SK-N-SH (cell line): ENCODE results near the gene XRN2. TPM values are rescaled to one million over a fixed set of nuclear protein-coding genes. Genes with fewer than 3 reads are reported as not detected.

Experiments used
- CTCF ChIA-PET: fragments of 300-600, 350-600 bp; formaldehyde crosslinking; extraction: SDS; loops from one replicate; lab custom pipeline; 2021; lab: Yijun Ruan, JAX
- POLR2A ChIA-PET: fragments of 350-600 bp; sonication (Branson Sonifier 250); formaldehyde crosslinking; extraction: SDS; loops from one replicate; lab custom pipeline; 2020; ENCODE audit warnings: antibody characterized with exemption, inconsistent platforms; lab: Yijun Ruan, JAX
- DNase-seq: peaks from one replicate; pipeline ENCODE4 v3.0.0; 2012
- H2AFZ ChIP-seq: fragments of 200-600 bp; sonication (generic); 2 replicates; pipeline ENCODE4 v1.8.1; 2016; ENCODE audit warnings: antibody characterized with exemption, mild to moderate bottlenecking, low read depth
- H3F3A ChIP-seq: fragments of 200-600 bp; sonication (generic); replicated peaks from 2 replicates; pipeline ENCODE3; 2016; ENCODE audit warnings: antibody characterized with exemption, mild to moderate bottlenecking; ENCODE audit not compliant: insufficient read depth
- H3K27ac ChIP-seq, 2 experiments: fragments of 200-500 bp in 1 of 2; fragments of 200-600 bp in 1 of 2; sonication (Bioruptor generic) in 1 of 2; sonication (generic), shearing (Covaris generic) in 1 of 2; 2 replicates each; pipeline versions ENCODE4 v1.5.1 to v1.6.1; 2014 to 2016; ENCODE audit warnings: low read depth in 2 of 2, inconsistent platforms in 1 of 2, low read length in 1 of 2, mild to moderate bottlenecking in 1 of 2, mixed read lengths in 1 of 2
- H3K27me3 ChIP-seq: fragments of 200-600 bp; sonication (generic), shearing (Covaris generic); 2 replicates; pipeline ENCODE4 v1.6.1; 2016; ENCODE audit warnings: mixed run types; ENCODE audit not compliant: insufficient read depth
- H3K36me3 ChIP-seq, 2 experiments: fragments of 200-500 bp in 1 of 2; fragments of 200-600 bp in 1 of 2; sonication (Bioruptor generic) in 1 of 2; sonication (generic) in 1 of 2; replicated peaks in 1 of 2; 2 replicates each; pipeline versions ENCODE3 to v1.5.1; 2014 to 2016; ENCODE audit warnings: low read length in 1 of 2, mild to moderate bottlenecking in 1 of 2; ENCODE audit not compliant: insufficient read depth in 2 of 2, control insufficient read depth in 1 of 2
- H3K4me1 ChIP-seq, 2 experiments: fragments of 200-500 bp in 1 of 2; fragments of 200-600 bp in 1 of 2; sonication (Bioruptor generic) in 1 of 2; sonication (generic), shearing (Covaris generic) in 1 of 2; 2 replicates each; pipeline versions ENCODE4 v1.5.1 to v1.6.1; 2014 to 2016; ENCODE audit warnings: low read depth in 1 of 2, low read length in 1 of 2, mixed run types in 1 of 2; ENCODE audit not compliant: insufficient read depth in 2 of 2, control insufficient read depth in 1 of 2
- H3K4me2 ChIP-seq: fragments of 200-600 bp; sonication (generic), shearing (Covaris generic); 2 replicates; pipeline ENCODE4 v1.6.1; 2017; ENCODE audit warnings: mixed run types
- H3K4me3 ChIP-seq, 2 experiments: fragments of 200-500 bp in 1 of 2; fragments of 200-600 bp in 1 of 2; sonication (Bioruptor generic) in 1 of 2; sonication (generic), shearing (Covaris generic) in 1 of 2; 2 replicates each; pipeline versions ENCODE4 v1.5.1 to v1.8.1; 2014 to 2016; ENCODE audit warnings: low read depth in 2 of 2, inconsistent platforms in 1 of 2, low read length in 1 of 2, mild to moderate bottlenecking in 1 of 2, mixed read lengths in 1 of 2, moderate library complexity in 1 of 2
- H3K79me2 ChIP-seq: fragments of 200-600 bp; sonication (generic); 2 replicates; pipeline ENCODE4 v1.8.1; 2017; ENCODE audit warnings: mild to moderate bottlenecking; ENCODE audit not compliant: insufficient read depth
- H3K9ac ChIP-seq: fragments of 200-600 bp; sonication (generic); 2 replicates; pipeline ENCODE4 v1.6.1; 2017; ENCODE audit warnings: mixed run types
- H3K9me2 ChIP-seq: fragments of 200-600 bp; sonication (generic); 2 replicates; pipeline ENCODE4 v1.6.1; 2017; ENCODE audit warnings: mixed run types
- H3K9me3 ChIP-seq: fragments of 200-600 bp; sonication (generic); 2 replicates; pipeline ENCODE4 v1.6.1; 2017; ENCODE audit warnings: mixed run types, mild to moderate bottlenecking, moderate library complexity
- H4K20me1 ChIP-seq: fragments of 200-600 bp; sonication (generic); 2 replicates; pipeline ENCODE4 v1.6.1; 2017; ENCODE audit warnings: mild to moderate bottlenecking, mixed run types; ENCODE audit not compliant: insufficient read depth
- CHD2 ChIP-seq: fragments of 150-350 bp; IDR thresholded peaks from 2 replicates; pipeline ENCODE4 v1.6.1; 2018; ENCODE audit warnings: low read length; ENCODE audit not compliant: partially characterized antibody
- FOXM1 ChIP-seq: IDR thresholded peaks from 2 replicates; pipeline ENCODE4 v1.4.0; 2012; ENCODE audit warnings: low read depth, mild to moderate bottlenecking
- GATA2 ChIP-seq: sonication (generic); formaldehyde crosslinking; IDR thresholded peaks from 2 replicates; pipeline ENCODE4 v1.5.0; 2020; ENCODE audit warnings: mild to moderate bottlenecking, missing genetic modification reagents
- JUND ChIP-seq: IDR thresholded peaks from 2 replicates; pipeline ENCODE4 v1.4.0; 2012
- MXI1 ChIP-seq: IDR thresholded peaks from 2 replicates; pipeline ENCODE4 v1.6.1; 2012; ENCODE audit warnings: mild to moderate bottlenecking, low read depth, low read length, improper control_type of control experiment
- NFIC ChIP-seq: IDR thresholded peaks from 2 replicates; pipeline ENCODE4 v1.4.0; 2012; ENCODE audit warnings: borderline replicate concordance
- NRF1 ChIP-seq: IDR thresholded peaks from 2 replicates; pipeline ENCODE4 v1.6.1; 2012; ENCODE audit warnings: low read depth, mild to moderate bottlenecking, low read length
- RAD21 ChIP-seq: IDR thresholded peaks from 2 replicates; pipeline ENCODE4 v1.6.1; 2012; ENCODE audit warnings: mild to moderate bottlenecking, low read length
- RFX5 ChIP-seq: IDR thresholded peaks from 2 replicates; pipeline ENCODE4 v1.6.1; 2012; ENCODE audit warnings: mild to moderate bottlenecking, improper control_type of control experiment, low read length
- RXRA ChIP-seq: IDR thresholded peaks from 2 replicates; pipeline ENCODE4 v1.4.0; 2012; ENCODE audit warnings: low read depth, mild to moderate bottlenecking, borderline replicate concordance
- WGBS: methylation state at CpG from one replicate; pipeline ENCODE4 v1.1.6; 2017; ENCODE audit warnings: low lambda C conversion rate; 5-methylcytosine and 5-hydroxymethylcytosine counted together
- polyA plus RNA-seq, 3 experiments: library from polyadenylated mRNA; depleted of rRNA; stranded (reverse); fragments of >200 nt; gene quantifications; 2 replicates each; pipeline ENCODE4 v1.2.3, GENCODE V29; 2012
- TF ChIP-seq, protein P1 (sequence below): IDR thresholded peaks from 2 replicates; pipeline ENCODE4 v1.4.0; 2012; ENCODE audit warnings: low read depth, borderline replicate concordance
- TF ChIP-seq, protein P2 (sequence below): fragments of 150-350 bp; IDR thresholded peaks from 2 replicates; pipeline ENCODE4 v1.6.1; 2016; ENCODE audit warnings: mild to moderate bottlenecking, low read depth, low read length
- TF ChIP-seq, protein P3 (sequence below): IDR thresholded peaks from 2 replicates; pipeline ENCODE4 v1.6.1; 2012; ENCODE audit warnings: mild to moderate bottlenecking, low read depth, low read length, moderate library complexity

The XRN2 gene
- polyA plus RNA-seq, 1 of the 3 experiments (the other 2 are of a cell fraction) = 44.5 TPM

DNA sequence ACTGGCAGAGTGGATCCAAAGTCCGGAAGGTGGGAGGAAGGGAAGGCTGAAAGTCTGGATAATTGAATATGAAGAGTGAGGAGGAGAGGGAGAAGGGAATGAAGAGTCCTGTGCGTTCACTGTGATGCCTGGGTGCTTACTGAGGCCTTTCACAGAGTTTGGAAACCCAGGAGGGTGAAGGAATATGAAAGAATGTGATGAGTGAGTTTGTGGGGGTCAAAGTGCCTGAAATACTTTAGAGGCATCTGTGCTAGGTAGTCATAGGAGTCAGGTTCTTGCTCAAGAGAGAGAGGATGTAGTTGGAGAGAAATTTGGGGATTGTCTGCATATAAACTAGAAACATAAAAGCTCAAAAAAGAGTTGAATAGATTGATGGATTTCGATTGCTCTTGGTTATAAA lies 73.5 kb downstream of the XRN2 start:
- WGBS = 93% methylated on average over 3 of the region's 3 CpGs
- Histone ChIP-seq H3K4me1 (peaks cover 0 to 3% of the 10 kb centered on the region in 2 experiments; a peak in 1 of 4 replicates), H3K4me2 (no peak overlapping the region), H3K9ac (no peak overlapping the region), H3K4me3 (no peak overlapping the region), H3K36me3 (peaks cover 29 to 50% of the 10 kb centered on the region in 2 experiments), H2AFZ (no peak overlapping the region), H3F3A (peaks cover 4% of the 10 kb centered on the region), H3K9me3 (no peaks in the 10 kb centered on the region), H3K27ac (no peak overlapping the region), H3K27me3 (no peaks in the 10 kb centered on the region), H3K79me2 (peaks cover 59% of the 10 kb centered on the region; the same call in 1 of the 2 replicates), H3K9me2 (0 out of 2 replicates have a peak, but pooled peaks cover 3% of the 10 kb centered on the region), H4K20me1 (peaks cover 9% of the 10 kb centered on the region)
- DNase-seq = no peak
- ChIA-PET CTCF (interaction anchor here (0.6 to 0.8 kb wide), 2 partner anchors 36 to 141 kb away, joined by 3 read pairs; no protein-coding TSS in a partner anchor), POLR2A (no interaction called here)
- TF ChIP-seq RFX5 (no peak), MXI1 (no peak), GATA2 (no peak), FOXM1 (no peak), NFIC (no peak), CHD2 (no peak), NRF1 (no peak), JUND (no peak), RAD21 (no peak), RXRA (no peak)
- TF ChIP-seq, protein P1, sequence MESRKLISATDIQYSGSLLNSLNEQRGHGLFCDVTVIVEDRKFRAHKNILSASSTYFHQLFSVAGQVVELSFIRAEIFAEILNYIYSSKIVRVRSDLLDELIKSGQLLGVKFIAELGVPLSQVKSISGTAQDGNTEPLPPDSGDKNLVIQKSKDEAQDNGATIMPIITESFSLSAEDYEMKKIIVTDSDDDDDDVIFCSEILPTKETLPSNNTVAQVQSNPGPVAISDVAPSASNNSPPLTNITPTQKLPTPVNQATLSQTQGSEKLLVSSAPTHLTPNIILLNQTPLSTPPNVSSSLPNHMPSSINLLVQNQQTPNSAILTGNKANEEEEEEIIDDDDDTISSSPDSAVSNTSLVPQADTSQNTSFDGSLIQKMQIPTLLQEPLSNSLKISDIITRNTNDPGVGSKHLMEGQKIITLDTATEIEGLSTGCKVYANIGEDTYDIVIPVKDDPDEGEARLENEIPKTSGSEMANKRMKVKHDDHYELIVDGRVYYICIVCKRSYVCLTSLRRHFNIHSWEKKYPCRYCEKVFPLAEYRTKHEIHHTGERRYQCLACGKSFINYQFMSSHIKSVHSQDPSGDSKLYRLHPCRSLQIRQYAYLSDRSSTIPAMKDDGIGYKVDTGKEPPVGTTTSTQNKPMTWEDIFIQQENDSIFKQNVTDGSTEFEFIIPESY = no peak
- TF ChIP-seq, protein P2, sequence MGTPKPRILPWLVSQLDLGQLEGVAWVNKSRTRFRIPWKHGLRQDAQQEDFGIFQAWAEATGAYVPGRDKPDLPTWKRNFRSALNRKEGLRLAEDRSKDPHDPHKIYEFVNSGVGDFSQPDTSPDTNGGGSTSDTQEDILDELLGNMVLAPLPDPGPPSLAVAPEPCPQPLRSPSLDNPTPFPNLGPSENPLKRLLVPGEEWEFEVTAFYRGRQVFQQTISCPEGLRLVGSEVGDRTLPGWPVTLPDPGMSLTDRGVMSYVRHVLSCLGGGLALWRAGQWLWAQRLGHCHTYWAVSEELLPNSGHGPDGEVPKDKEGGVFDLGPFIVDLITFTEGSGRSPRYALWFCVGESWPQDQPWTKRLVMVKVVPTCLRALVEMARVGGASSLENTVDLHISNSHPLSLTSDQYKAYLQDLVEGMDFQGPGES = no peak
- TF ChIP-seq, protein P3, sequence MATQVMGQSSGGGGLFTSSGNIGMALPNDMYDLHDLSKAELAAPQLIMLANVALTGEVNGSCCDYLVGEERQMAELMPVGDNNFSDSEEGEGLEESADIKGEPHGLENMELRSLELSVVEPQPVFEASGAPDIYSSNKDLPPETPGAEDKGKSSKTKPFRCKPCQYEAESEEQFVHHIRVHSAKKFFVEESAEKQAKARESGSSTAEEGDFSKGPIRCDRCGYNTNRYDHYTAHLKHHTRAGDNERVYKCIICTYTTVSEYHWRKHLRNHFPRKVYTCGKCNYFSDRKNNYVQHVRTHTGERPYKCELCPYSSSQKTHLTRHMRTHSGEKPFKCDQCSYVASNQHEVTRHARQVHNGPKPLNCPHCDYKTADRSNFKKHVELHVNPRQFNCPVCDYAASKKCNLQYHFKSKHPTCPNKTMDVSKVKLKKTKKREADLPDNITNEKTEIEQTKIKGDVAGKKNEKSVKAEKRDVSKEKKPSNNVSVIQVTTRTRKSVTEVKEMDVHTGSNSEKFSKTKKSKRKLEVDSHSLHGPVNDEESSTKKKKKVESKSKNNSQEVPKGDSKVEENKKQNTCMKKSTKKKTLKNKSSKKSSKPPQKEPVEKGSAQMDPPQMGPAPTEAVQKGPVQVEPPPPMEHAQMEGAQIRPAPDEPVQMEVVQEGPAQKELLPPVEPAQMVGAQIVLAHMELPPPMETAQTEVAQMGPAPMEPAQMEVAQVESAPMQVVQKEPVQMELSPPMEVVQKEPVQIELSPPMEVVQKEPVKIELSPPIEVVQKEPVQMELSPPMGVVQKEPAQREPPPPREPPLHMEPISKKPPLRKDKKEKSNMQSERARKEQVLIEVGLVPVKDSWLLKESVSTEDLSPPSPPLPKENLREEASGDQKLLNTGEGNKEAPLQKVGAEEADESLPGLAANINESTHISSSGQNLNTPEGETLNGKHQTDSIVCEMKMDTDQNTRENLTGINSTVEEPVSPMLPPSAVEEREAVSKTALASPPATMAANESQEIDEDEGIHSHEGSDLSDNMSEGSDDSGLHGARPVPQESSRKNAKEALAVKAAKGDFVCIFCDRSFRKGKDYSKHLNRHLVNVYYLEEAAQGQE = no peak
